Small intestine (tissue), 7 donors: ENCODE measurements around the gene GRK5. TPM values are rescaled to one million over a fixed set of nuclear protein-coding genes. Genes with fewer than 3 reads are reported as not detected.

Experiments used
- DNase-seq, 2 donors: peaks; one replicate each; pipeline versions ENCODE4 v3.0.0 to v3.0.0-alpha.2; 2013
- FAIRE-seq: peaks from 2 replicates; lab custom pipeline; 2012; peaks lifted over from hg19 to GRCh38; lab: Jason Lieb, UNC
- H3K27ac ChIP-seq, 3 donors: one replicate each; pipeline ENCODE4 v1.5.1; 2013; ENCODE audit warnings: low read length in 2 of 3, mild to moderate bottlenecking in 2 of 3, control low read depth in 1 of 3, inconsistent platforms in 1 of 3, low read depth in 1 of 3, moderate library complexity in 1 of 3
- H3K27me3 ChIP-seq, 3 donors: one replicate each; pipeline ENCODE4 v1.6.1; 2013; ENCODE audit warnings: low read length in 3 of 3, inconsistent platforms in 1 of 3; ENCODE audit not compliant: control insufficient read depth in 3 of 3, insufficient read depth in 3 of 3
- H3K36me3 ChIP-seq, 3 donors: one replicate each; pipeline ENCODE4 v1.6.1; 2013; ENCODE audit warnings: low read length in 3 of 3, inconsistent platforms in 1 of 3, low read depth in 1 of 3, mild to moderate bottlenecking in 1 of 3, moderate library complexity in 1 of 3; ENCODE audit not compliant: control insufficient read depth in 3 of 3, insufficient read depth in 2 of 3
- H3K4me1 ChIP-seq, 3 donors: one replicate each; pipeline ENCODE4 v1.6.1; 2013; ENCODE audit warnings: low read length in 2 of 3, inconsistent platforms in 1 of 3, low read depth in 1 of 3, mild to moderate bottlenecking in 1 of 3, moderate library complexity in 1 of 3; ENCODE audit not compliant: control insufficient read depth in 3 of 3, insufficient read depth in 2 of 3
- H3K4me3 ChIP-seq, 3 donors: one replicate each; pipeline ENCODE4 v1.5.1; 2013; ENCODE audit warnings: low read length in 3 of 3, control low read depth in 1 of 3, inconsistent platforms in 1 of 3, low read depth in 1 of 3, mild to moderate bottlenecking in 1 of 3, moderate library complexity in 1 of 3
- H3K9me3 ChIP-seq, 2 donors: one replicate each; pipeline ENCODE4 v1.6.1; 2013; ENCODE audit warnings: low read depth in 1 of 2, low read length in 1 of 2; ENCODE audit not compliant: control insufficient read depth in 2 of 2, insufficient read depth in 1 of 2
- WGBS, 3 donors: extraction: QIAGEN DNeasy Blood & Tissue Kit; methylation state at CpG; one replicate each; pipeline ENCODE4 v1.1.7; 2013; 5-methylcytosine and 5-hydroxymethylcytosine counted together
- polyA plus RNA-seq, 4 donors: library from polyadenylated mRNA; stranded (reverse) in 3 of 4; unstranded in 1 of 4; fragments of 200-250 nt in 3 of 4; fragments of 120-200 nt in 1 of 4; gene quantifications; one replicate each; pipeline versions ENCODE4 v1.2.1 to v1.2.3, GENCODE V29; 2013
- donor health status: healthy with polysubstance abuse.
- donor health status: control.
- donor health status: control.
- donor health status: Bipolar disorder and iron deficiency.
- donor health status: healthy.

The GRK5 gene
- polyA plus RNA-seq, 4 donors = 21.6 to 50.5 (median 26.0) TPM

DNA sequence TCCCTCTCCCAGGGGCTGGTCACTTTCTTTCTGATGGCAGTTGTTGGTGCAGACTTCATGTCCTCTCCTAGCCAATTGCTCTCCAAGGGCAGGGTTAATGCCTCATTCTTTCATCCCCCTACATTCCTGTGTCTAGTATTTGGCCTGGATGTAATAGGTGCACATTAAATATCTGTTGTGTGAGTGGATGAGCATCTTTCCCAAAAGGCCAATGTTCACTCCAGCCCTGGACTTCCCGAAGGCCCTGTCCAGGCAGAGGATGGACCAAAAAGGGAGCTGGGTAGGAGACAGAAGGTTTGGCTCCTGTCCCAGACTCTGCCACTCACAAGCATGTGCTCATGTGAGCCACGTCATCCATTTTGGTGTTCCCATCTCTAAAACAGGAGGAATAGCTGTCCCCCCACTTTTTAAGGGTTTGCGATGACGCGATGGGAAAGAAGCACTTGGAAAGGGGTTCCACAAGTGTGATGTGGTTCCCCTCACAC, 287.7 kb downstream of the GRK5 start:
- H3K4me1 ChIP-seq = peaks cover 0 to 9% (median 1%) of the 10 kb centered on the region in 3 donors
- DNase-seq (no peak), FAIRE-seq (no peak)
- no peaks in the 10 kb centered on the region for H3K9me3 ChIP-seq
- H3K36me3 ChIP-seq = peaks cover 0 to 6% (median 0%) of the 10 kb centered on the region in 3 donors
- H3K27me3 ChIP-seq = peaks cover 0 to 10% (median 0%) of the 10 kb centered on the region in 3 donors
- H3K4me3 ChIP-seq = no peak overlapping the region
- 79 to 92% (median 90%) methylated on average over 5 of the region's 5 CpGs for WGBS, 3 donors
- peak overlapping the region in 2 of 3 donors; percentile 28 to 41 for H3K27ac ChIP-seq

GRCh38 chr10:119495545-119495944, 288.2 kb downstream of the GRK5 start:
- H3K4me1 ChIP-seq = peaks cover 0 to 7% (median 0%) of the 10 kb centered on the region in 3 donors
- 85 to 95% (median 88%) methylated on average over 3 of the region's 3 CpGs for WGBS, 3 donors
- no peaks in the 10 kb centered on the region for H3K9me3 ChIP-seq
- no peak for DNase-seq
- H3K4me3 ChIP-seq = no peak overlapping the region
- H3K27ac ChIP-seq = peak overlapping the region in 1 of 3 donors; percentile 28
- H3K36me3 ChIP-seq = peaks cover 0 to 6% (median 0%) of the 10 kb centered on the region in 3 donors
- peaks cover 0 to 11% (median 0%) of the 10 kb centered on the region in 3 donors for H3K27me3 ChIP-seq
- no peak for FAIRE-seq

GRCh38 chr10:119496273-119496672, 288.9 kb downstream of the GRK5 start:
- H3K27ac ChIP-seq = peak overlapping the region in 1 of 3 donors; percentile 5
- DNase-seq = no peak
- H3K27me3 ChIP-seq = peaks cover 0 to 11% (median 0%) of the 10 kb centered on the region in 3 donors
- H3K9me3 ChIP-seq = no peaks in the 10 kb centered on the region
- H3K4me1 ChIP-seq = peaks cover 0 to 7% (median 0%) of the 10 kb centered on the region in 3 donors
- peaks cover 0 to 6% (median 0%) of the 10 kb centered on the region in 3 donors for H3K36me3 ChIP-seq
- WGBS, 3 donors = 71 to 88% (median 77%) methylated on average over 7 of the region's 7 CpGs
- FAIRE-seq = no peak
- no peak overlapping the region for H3K4me3 ChIP-seq

- Histone ChIP-seq H3K4me3 (no peak overlapping the region), H3K36me3 (peaks cover 0 to 8% (median 0%) of the 10 kb centered on the region in 3 donors), H3K9me3 (no peaks in the 10 kb centered on the region), H3K27ac (no peak overlapping the region), H3K4me1 (peaks cover 0 to 7% (median 0%) of the 10 kb centered on the region in 3 donors), H3K27me3 (peaks cover 0 to 13% (median 0%) of the 10 kb centered on the region in 3 donors)
- no peak for FAIRE-seq
- WGBS, 3 donors = 90 to 94% (median 94%) methylated on average over 9 of the region's 9 CpGs
- no peak for DNase-seq
These were observed 289.9 kb downstream of the GRK5 start for GRCh38 chr10:119497243-119497642.

DNA sequence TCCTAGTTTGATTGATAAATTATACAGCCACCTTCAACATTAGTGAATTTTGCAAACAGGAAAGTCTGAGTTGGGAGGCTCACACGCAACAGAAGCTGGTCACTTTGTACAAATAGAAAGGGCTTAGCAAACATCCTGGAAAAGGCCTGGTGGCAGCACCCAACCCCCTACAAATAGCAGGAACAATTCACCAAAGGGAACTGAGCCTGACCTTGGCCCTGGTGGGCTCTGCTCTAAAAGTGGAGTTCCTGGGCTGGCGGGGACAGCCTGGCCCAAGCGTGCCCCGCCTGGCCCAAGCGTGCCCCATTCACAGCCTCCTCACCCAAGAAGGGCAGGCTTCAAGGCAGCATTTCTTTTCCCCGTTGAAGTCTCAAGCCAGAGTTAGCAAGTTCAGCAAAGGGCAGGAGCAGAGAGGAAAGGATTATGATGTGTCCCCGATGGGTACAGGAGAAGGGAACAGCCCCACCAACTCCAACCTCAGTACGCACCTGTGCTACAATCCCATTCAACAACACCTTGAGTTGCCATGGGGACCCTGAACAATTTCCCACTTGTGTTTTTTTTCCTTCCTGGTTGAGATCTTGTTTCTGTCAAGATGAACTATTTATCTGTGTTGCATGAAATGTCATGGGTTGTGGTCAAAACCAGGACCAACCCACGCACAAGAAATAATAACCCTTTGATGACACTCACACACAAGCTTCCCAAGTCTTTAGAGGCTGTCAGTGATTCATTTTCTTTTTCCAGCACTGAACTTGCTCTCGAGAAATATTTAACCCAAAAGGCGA, 291.7 kb downstream of the GRK5 start:
- H3K9me3 ChIP-seq = no peaks in the 10 kb centered on the region
- WGBS, 3 donors = 77 to 85% (median 84%) methylated on average over 11 of the region's 11 CpGs
- peaks cover 0 to 11% (median 0%) of the 10 kb centered on the region in 3 donors for H3K36me3 ChIP-seq
- H3K4me3 ChIP-seq = no peak overlapping the region
- H3K27ac ChIP-seq = peak overlapping the region in 1 of 3 donors; percentile 24
- peaks cover 0 to 4% (median 0%) of the 10 kb centered on the region in 3 donors for H3K4me1 ChIP-seq
- FAIRE-seq = no peak
- no peak for DNase-seq
- peaks cover 0 to 16% (median 0%) of the 10 kb centered on the region in 3 donors for H3K27me3 ChIP-seq

DNA sequence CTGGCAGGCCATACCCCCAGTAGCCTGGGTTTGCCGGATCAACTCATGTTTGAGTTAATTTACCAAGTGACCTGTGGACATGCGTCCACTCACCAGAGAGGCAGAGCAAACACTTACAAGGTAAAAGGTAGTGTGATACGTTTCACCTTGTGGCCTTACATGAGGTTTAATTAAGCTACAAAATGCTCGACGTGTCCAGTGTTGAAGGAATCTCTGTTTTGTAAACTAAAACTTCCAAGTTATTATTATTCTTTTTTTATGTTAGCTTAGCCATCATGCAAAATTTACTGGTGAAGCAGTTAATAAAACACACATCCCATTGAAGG, 292.3 kb downstream of the GRK5 start:
- H3K27ac ChIP-seq = peak overlapping the region in 1 of 3 donors; percentile 24
- FAIRE-seq (no peak), DNase-seq (no peak)
- H3K27me3 ChIP-seq = peaks cover 0 to 16% (median 0%) of the 10 kb centered on the region in 3 donors
- peaks cover 0 to 4% (median 0%) of the 10 kb centered on the region in 3 donors for H3K4me1 ChIP-seq
- no peak overlapping the region for H3K4me3 ChIP-seq
- H3K9me3 ChIP-seq = no peaks in the 10 kb centered on the region
- H3K36me3 ChIP-seq = peaks cover 0 to 12% (median 0%) of the 10 kb centered on the region in 3 donors
- WGBS, 3 donors = 67 to 82% (median 76%) methylated on average over 5 of the region's 5 CpGs

DNA sequence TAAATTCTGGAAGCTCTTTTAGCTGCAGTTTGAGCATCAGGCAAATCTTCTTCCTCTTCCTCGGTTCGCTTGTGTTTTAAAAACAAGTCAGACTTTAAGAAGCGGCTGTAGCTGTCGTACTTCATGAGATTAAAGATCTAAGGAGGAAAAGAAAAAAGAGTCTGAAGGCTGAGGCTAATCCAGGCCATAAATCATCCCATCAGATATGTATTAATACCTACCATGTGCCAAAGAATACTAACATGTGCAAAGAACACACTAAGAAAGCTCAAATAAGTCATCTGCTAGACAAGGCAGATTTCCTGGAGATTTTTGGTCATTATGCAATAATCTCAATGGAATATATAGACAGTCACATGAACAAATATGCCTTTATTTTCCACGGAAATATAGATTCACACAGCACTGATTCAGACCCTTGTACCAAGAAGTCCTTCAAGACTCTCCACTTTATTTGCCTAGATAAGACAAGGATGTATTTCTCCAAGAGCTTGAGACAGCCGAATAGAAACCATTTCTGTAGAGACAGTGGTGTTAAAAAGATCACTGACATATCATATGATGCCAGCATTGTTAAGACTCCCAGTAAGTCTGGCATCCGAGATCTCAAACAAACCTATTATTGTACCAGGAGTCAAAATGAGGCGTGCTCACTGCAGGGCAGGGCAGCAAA, 292.9 kb downstream of the GRK5 start:
- Histone ChIP-seq H3K27ac (no peak overlapping the region), H3K27me3 (peaks cover 0 to 16% (median 0%) of the 10 kb centered on the region in 3 donors), H3K4me1 (peaks cover 0 to 4% (median 0%) of the 10 kb centered on the region in 3 donors), H3K9me3 (no peaks in the 10 kb centered on the region), H3K4me3 (no peak overlapping the region), H3K36me3 (peaks cover 0 to 14% (median 0%) of the 10 kb centered on the region in 3 donors)
- WGBS, 3 donors = 23 to 43% (median 40%) methylated on average over 8 of the region's 8 CpGs
- no peak for DNase-seq
- FAIRE-seq = no peak

- peak overlapping the region in 1 of 3 donors; percentile 26 for H3K27ac ChIP-seq
- DNase-seq (no peak), FAIRE-seq (no peak)
- no peak overlapping the region for H3K4me3 ChIP-seq
- no peaks in the 10 kb centered on the region for H3K9me3 ChIP-seq
- WGBS, 3 donors = 77 to 83% (median 81%) methylated on average over 4 to 6 of the region's 6 CpGs
- H3K4me1 ChIP-seq = peaks cover 0 to 4% (median 0%) of the 10 kb centered on the region in 3 donors
- peaks cover 0 to 14% (median 0%) of the 10 kb centered on the region in 3 donors for H3K36me3 ChIP-seq
- H3K27me3 ChIP-seq = peaks cover 0 to 16% (median 0%) of the 10 kb centered on the region in 3 donors
These were observed 293.4 kb downstream of the GRK5 start for GRCh38 chr10:119500821-119501220.
